H54 (cell line): ENCODE data around the gene RANBP17.

Experiments used
- DNase-seq: peaks from one replicate; pipeline ENCODE4 v3.0.0; 2011; ENCODE audit warnings: low spot score, mixed read lengths; ENCODE audit not compliant: insufficient read length
- FAIRE-seq: peaks from 3 replicates; lab custom pipeline; 2011; peaks lifted over from hg19 to GRCh38; lab: Jason Lieb, UNC
- POLR2A ChIP-seq: IDR thresholded peaks from 2 replicates; pipeline ENCODE4 v1.6.1; 2011; ENCODE audit warnings: low read depth, mild to moderate bottlenecking, low read length

RANBP17 gene

DNA sequence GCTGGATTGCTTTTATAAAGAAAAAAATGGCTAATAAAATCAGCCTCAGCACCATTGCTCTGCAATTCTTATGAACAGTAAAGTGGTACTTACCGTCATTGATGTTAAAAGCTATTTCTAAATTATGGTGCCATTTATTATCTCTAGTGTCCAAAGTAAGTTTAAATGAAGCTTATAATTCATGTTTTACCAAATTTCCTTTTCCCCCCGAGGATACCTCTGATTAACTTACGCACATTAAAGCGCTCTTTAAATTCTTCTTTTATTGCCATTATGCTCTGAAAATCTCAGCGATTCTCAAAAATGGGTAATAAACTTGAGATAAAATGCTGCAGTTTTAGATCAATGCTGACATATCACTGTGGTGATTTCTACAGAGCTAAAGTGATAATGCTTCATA, 460.7 kb downstream of the RANBP17 start:
- FAIRE-seq (no peak), DNase-seq (no peak)
- no peak for TF ChIP-seq POLR2A

DNA sequence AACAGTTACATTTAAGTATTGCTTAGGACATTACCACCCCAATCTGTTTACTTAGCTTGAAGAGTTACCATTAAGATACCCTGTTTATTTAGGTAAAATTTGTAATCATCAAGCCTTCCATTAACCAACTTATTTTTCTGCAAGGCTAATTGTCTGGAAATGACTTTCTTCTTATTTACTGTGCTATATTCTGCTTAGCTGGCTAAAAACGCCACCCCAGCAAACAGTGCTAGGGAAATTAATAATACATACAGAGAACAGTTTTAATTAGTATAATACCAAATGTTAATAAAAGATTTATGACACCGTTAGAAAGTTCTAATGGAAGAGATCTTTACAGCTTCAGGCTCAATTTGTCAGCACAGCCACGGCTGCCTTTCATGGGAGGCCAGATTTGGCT, 461.2 kb downstream of the RANBP17 start:
- TF ChIP-seq POLR2A = no peak
- FAIRE-seq (no peak), DNase-seq (no peak)

DNA sequence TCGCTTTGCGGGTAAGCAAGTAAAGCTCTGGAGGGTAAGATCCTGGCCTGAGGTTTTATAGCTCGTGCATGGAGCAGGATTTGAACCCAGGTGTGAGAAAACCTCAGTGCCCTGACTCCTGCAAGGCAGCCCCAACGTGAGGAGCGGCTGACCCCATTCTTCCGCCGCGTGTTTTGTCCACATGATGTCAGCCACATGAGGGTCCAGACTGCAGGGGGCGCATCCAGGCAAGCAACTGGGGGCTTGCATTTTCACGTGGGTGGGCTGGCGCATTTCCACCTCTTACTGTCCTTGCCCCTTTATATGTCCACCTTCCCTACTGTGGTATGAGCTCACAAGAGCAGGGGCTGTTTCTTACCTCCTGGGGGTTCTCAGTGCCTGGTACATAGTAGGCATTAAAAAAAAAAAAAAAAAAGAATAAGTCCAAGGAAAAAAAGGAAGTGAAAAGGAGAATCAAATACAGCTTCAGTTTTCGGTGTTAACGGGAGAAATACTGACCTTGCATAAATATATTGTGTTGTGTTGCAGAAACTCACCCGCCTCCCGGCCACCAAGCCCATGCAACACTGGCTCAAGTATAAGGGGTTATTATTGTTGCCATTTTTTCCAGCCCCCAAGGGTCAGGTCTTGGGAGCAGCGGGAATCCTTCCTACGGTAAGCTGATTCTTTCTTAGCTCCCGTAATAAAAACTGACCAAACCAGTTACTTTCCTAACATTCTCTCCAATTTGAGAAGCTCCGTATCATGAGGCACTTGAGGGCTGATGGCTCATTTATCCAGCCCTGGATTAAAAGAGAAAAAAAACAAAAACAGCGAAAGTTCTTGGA, 462.2 kb downstream of the RANBP17 start:
- no peak for TF ChIP-seq POLR2A
- no peak for FAIRE-seq
- DNase-seq = no peak

DNA sequence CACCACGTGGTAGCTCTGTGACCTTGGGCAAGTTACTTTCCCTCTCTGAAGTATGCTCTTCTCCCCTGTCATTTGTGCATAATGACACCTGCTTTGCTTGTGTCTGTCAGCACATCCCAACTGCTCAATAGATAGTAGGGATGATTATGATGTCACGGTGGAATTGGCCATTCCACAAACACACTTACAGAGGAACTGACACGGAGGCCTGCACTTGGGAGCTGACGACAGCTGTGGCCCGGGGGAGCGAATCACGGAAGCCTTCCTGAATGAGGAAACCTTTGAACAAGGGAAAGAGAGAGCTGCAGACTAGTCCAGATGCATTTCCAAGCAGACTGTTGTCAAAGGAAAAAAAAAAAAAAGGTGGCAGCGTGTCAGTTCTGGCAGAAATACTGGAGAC, 468.2 kb downstream of the RANBP17 start:
- FAIRE-seq = no peak
- no peak for DNase-seq
- no peak for TF ChIP-seq POLR2A

- DNase-seq (no peak), FAIRE-seq (no peak)
- no peak for TF ChIP-seq POLR2A
Observed at GRCh38 chr5:171335616-171336015, 473.8 kb downstream of the RANBP17 start.

GRCh38 chr5:171336521-171337209, 474.8 kb downstream of the RANBP17 start:
- no peak for FAIRE-seq
- no peak for DNase-seq
- no peak for TF ChIP-seq POLR2A

GRCh38 chr5:171337210-171337569, 475.4 kb downstream of the RANBP17 start:
- FAIRE-seq (no peak), DNase-seq (no peak)
- TF ChIP-seq POLR2A = no peak

GRCh38 chr5:171340042-171340441, 478.2 kb downstream of the RANBP17 start:
- FAIRE-seq (no peak), DNase-seq (no peak)
- TF ChIP-seq POLR2A = no peak

DNA sequence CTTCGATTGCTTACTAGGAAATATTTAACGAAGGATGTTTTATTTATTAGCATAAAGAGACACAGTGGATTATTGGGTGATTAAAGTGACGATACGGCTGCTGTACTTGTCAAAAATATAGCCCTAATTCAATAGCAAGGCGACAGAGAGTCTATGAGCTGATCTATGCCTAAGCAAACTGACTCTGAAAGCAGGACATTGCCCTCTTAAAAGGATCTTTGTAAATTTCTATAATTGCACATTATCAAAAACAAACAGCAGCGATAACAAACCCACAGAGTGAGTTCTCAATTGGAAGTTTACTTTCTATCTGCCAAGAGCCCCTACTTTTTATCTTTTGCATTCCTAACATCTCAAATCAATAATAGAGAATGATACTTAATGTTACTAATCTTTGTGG, 478.7 kb downstream of the RANBP17 start:
- no peak for TF ChIP-seq POLR2A
- DNase-seq (no peak), FAIRE-seq (no peak)

DNA sequence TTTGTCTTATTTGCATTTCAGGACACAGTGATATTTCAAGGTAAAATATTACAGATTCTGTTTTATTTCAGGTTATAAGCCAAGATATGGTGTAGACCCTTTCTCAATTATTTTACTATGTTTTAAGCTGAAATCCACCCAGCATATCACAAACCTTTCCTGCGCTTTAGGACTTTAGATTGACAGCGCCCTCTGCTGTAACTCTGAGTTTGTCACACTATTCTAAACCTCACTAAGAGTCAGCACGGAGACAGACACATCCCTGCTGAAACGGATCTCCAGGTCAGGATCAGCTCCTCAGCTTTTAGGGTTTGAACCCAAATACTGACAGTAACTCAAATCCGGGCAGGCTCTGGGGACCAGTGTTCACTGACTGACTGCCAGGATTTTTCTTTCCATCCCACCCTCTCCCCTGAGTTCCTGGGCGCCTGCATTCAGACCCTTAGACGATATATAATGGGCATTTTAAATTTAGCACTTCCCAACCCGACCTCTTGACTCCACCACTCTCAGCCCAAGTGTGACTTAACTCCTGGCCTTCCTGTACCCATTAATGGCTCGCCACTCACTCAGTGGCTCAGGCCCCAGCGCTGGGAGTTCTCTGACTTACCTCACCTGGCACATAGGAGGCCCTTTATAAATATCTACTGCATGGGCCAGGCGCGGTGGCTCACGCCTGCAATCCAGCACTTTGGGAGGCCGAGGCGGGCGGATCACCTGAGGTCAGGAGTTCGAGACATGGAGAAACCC, 480.7 kb downstream of the RANBP17 start:
- FAIRE-seq (no peak), DNase-seq (peak; percentile 46)
- no peak for TF ChIP-seq POLR2A

GRCh38 chr5:171344936-171345608, 483.3 kb downstream of the RANBP17 start:
- DNase-seq = no peak
- TF ChIP-seq POLR2A = no peak
- FAIRE-seq = no peak
